Stimulated activated CD4-positive, alpha-beta T cell treated with anti-CD3 and anti-CD28 coated beads, TNF-alpha, amount 100 ng/mL, for 48 hours (primary cell): ENCODE measurements around the gene ENPEP.
A peak's percentile ranks its signal among the peaks of the same experiment; 100 is the strongest.
"Not testable (repeated sequence)": the region's sequence is repeated elsewhere in the genome, so short reads cannot be mapped to it uniquely, and the experiment has no call there.

Experiments
- DNase-seq, 3 donors: peaks; one replicate each; pipeline ENCODE4 v3.0.0-alpha.2; 2020; ENCODE audit warnings: low read depth in 3 of 3

ENPEP gene

GRCh38 chr4:110485452-110485851 is 9.5 kb downstream of the ENPEP start:
- DNase-seq: no peak

GRCh38 chr4:110486256-110486655 is 10.3 kb downstream of the ENPEP start:
- no peak for DNase-seq

GRCh38 chr4:110486850-110487249 is 10.9 kb downstream of the ENPEP start:
- DNase-seq: not testable (repeated sequence)

- no peak for DNase-seq
These were observed 11.9 kb downstream of the ENPEP start for GRCh38 chr4:110487873-110488272.

- no peak for DNase-seq
These were observed 14.1 kb downstream of the ENPEP start for GRCh38 chr4:110489901-110490508.

GRCh38 chr4:110492522-110492921 is 16.6 kb downstream of the ENPEP start:
- no peak for DNase-seq

GRCh38 chr4:110493520-110493919 is 17.6 kb downstream of the ENPEP start:
- no peak for DNase-seq

- DNase-seq: no peak
These were observed 22.5 kb downstream of the ENPEP start for GRCh38 chr4:110498420-110498819.

GRCh38 chr4:110499126-110499525 is 23.2 kb downstream of the ENPEP start:
- no peak for DNase-seq

GRCh38 chr4:110501826-110502225 is 25.9 kb downstream of the ENPEP start:
- DNase-seq: no peak

GRCh38 chr4:110503270-110504083 is 27.5 kb downstream of the ENPEP start:
- DNase-seq: no peak

GRCh38 chr4:110504084-110504435 is 28.1 kb downstream of the ENPEP start:
- DNase-seq: no peak

GRCh38 chr4:110505440-110505839 is 29.5 kb downstream of the ENPEP start:
- DNase-seq: no peak

GRCh38 chr4:110508827-110509710 is 33.1 kb downstream of the ENPEP start:
- DNase-seq: no peak

- DNase-seq: no peak
These were observed 34.3 kb downstream of the ENPEP start for GRCh38 chr4:110510277-110510676.

- DNase-seq: no peak
These were observed 35.1 kb downstream of the ENPEP start for GRCh38 chr4:110510955-110511544.

GRCh38 chr4:110512901-110513300 is 36.9 kb downstream of the ENPEP start:
- DNase-seq: no peak

GRCh38 chr4:110514889-110515479 is 39.0 kb downstream of the ENPEP start:
- no peak for DNase-seq

GRCh38 chr4:110515676-110516075 is 39.7 kb downstream of the ENPEP start:
- DNase-seq: no peak

- peak; percentile 38 to 62 (median 44) for DNase-seq
These were observed 40.4 kb downstream of the ENPEP start for GRCh38 chr4:110516106-110516922.
